OCI-LY7 (cell line): ENCODE data around the gene EFHD2. TPM values are rescaled to one million over a fixed set of nuclear protein-coding genes. Genes with fewer than 3 reads are reported as not detected.

ENCODE experiments used
- BruUV-seq: library from RNA; stranded (reverse); fragments of 400-500 nt; replicated peaks from 2 replicates; lab custom pipeline; 2021; lab: Mats Ljungman, UMichigan
- CTCF ChIA-PET: fragments of 300-600 bp; sonication (Branson Sonifier 250); formaldehyde crosslinking; loops from one replicate; lab custom pipeline; 2022; ENCODE audit warnings: antibody characterized with exemption; ENCODE audit not compliant: unreplicated experiment; lab: Charles Lee
- POLR2A ChIA-PET: fragments of 300-600 bp; sonication (Branson Sonifier 250); formaldehyde crosslinking; loops from one replicate; lab custom pipeline; 2022; ENCODE audit warnings: antibody characterized with exemption; lab: Charles Lee
- DNase-seq: peaks from one replicate; pipeline ENCODE4 v3.0.0-alpha.2; 2015; ENCODE audit warnings: low spot score
- H2AFZ ChIP-seq: fragments of 200-600 bp; sonication (generic), shearing (Covaris generic); 2 replicates; pipeline ENCODE4 v1.6.1; 2014; ENCODE audit warnings: mild to moderate bottlenecking, antibody characterized with exemption, low read length, moderate library complexity
- H3K27ac ChIP-seq: fragments of 200-600 bp; sonication (generic); 2 replicates; pipeline ENCODE4 v1.5.1; 2014; ENCODE audit warnings: mixed run types, low read depth, mild to moderate bottlenecking, moderate library complexity, low read length, inconsistent platforms; ENCODE audit not compliant: poor library complexity, severe bottlenecking
- H3K36me3 ChIP-seq: fragments of 200-600 bp; sonication (generic); 2 replicates; pipeline ENCODE4 v1.6.1; 2014; ENCODE audit warnings: mild to moderate bottlenecking, antibody characterized with exemption, low read length, moderate library complexity, mixed read lengths; ENCODE audit not compliant: insufficient read depth
- H3K4me1 ChIP-seq: fragments of 200-600 bp; sonication (generic); 2 replicates; pipeline ENCODE4 v1.5.1; 2014; ENCODE audit warnings: mild to moderate bottlenecking, low read length; ENCODE audit not compliant: insufficient read depth, poor library complexity, severe bottlenecking
- H3K4me2 ChIP-seq: fragments of 200-600 bp; sonication (generic); 2 replicates; pipeline ENCODE4 v1.6.1; 2014; ENCODE audit warnings: mild to moderate bottlenecking, low read length
- H3K4me3 ChIP-seq: fragments of 200-600 bp; sonication (generic); 2 replicates; pipeline ENCODE4 v1.5.1; 2014; ENCODE audit warnings: mild to moderate bottlenecking, low read depth, low read length; ENCODE audit not compliant: poor library complexity, severe bottlenecking
- H3K79me2 ChIP-seq: fragments of 200-600 bp; sonication (generic); 2 replicates; pipeline ENCODE4 v1.6.1; 2016; ENCODE audit warnings: low read depth, mild to moderate bottlenecking, low read length, moderate library complexity, mixed read lengths; ENCODE audit not compliant: insufficient read depth
- H3K9me2 ChIP-seq: fragments of 200-600 bp; sonication (generic); 2 replicates; pipeline ENCODE4 v1.6.1; 2016; ENCODE audit warnings: mild to moderate bottlenecking, low read length, mixed read lengths; ENCODE audit not compliant: insufficient read depth
- H3K9me3 ChIP-seq: fragments of 200-600 bp; sonication (generic); 2 replicates; pipeline ENCODE4 v1.6.1; 2014; ENCODE audit warnings: mild to moderate bottlenecking, mixed run types, low read length, mixed read lengths
- H4K20me1 ChIP-seq: fragments of 200-600 bp; sonication (generic); 2 replicates; pipeline ENCODE4 v1.6.1; 2014; ENCODE audit warnings: mild to moderate bottlenecking, antibody characterized with exemption, low read length, moderate library complexity, mixed read lengths; ENCODE audit not compliant: insufficient read depth
- EZH2phosphoT487 ChIP-seq: fragments of 200-600 bp; sonication (generic); IDR thresholded peaks from 2 replicates; pipeline ENCODE4 v1.6.1; 2018; ENCODE audit warnings: low read depth, borderline replicate concordance, mild to moderate bottlenecking, mixed run types, antibody characterized with exemption, low read length, moderate library complexity, mixed read lengths
- intact Hi-C: fragments of 100-400 bp; cut with micrococcal nuclease; formaldehyde crosslinking; loops from one replicate; pipeline ENCODE4 v1.10.0; 2022; ENCODE audit not compliant: unreplicated experiment
- total RNA-seq, 2 experiments: library from RNA; depleted of rRNA in 1 of 2; stranded (reverse); fragments of >200 nt in 1 of 2; shearing (Covaris generic) in 1 of 2; gene quantifications; 2 replicates each; pipeline ENCODE4 v1.2.3, GENCODE V29; 2014 to 2022
- TF ChIP-seq, protein P1 (sequence below): fragments of 200-600 bp; sonication (generic); conservative IDR thresholded peaks from 2 replicates; pipeline ENCODE4 v1.5.1; 2014; ENCODE audit warnings: mild to moderate bottlenecking, antibody characterized with exemption, low read length, moderate library complexity, mixed read lengths

Gene EFHD2
- total RNA-seq, 2 experiments from 2014 or later: 27.3 to 42.0 TPM

GRCh38 chr1:15408890-15409387 is 749 bp upstream of the EFHD2 start:
- Histone ChIP-seq H3K79me2 (peaks cover 8% of the 10 kb centered on the region; the same call in 1 of the 2 replicates), H3K36me3 (no peaks in the 10 kb centered on the region; the same call in 1 of the 2 replicates), H3K4me1 (peaks cover 19% of the 10 kb centered on the region), H3K9me2 (no peaks in the 10 kb centered on the region), H2AFZ (peak overlapping the region; percentile 52), H3K4me2 (peak overlapping the region; percentile 98), H3K9me3 (no peaks in the 10 kb centered on the region), H4K20me1 (no peaks in the 10 kb centered on the region; the same call in 1 of the 2 replicates), H3K4me3 (peak overlapping the region; percentile 87), H3K27ac (no peak overlapping the region)
- ChIA-PET CTCF (no interaction called here), POLR2A (interaction anchor here (0.5 kb wide), 1 partner anchor 791 kb away, joined by 4 read pairs; no protein-coding TSS in a partner anchor)
- BruUV-seq: no TSS peak
- TF ChIP-seq EZH2phosphoT487: no peak
- TF ChIP-seq, protein P1, sequence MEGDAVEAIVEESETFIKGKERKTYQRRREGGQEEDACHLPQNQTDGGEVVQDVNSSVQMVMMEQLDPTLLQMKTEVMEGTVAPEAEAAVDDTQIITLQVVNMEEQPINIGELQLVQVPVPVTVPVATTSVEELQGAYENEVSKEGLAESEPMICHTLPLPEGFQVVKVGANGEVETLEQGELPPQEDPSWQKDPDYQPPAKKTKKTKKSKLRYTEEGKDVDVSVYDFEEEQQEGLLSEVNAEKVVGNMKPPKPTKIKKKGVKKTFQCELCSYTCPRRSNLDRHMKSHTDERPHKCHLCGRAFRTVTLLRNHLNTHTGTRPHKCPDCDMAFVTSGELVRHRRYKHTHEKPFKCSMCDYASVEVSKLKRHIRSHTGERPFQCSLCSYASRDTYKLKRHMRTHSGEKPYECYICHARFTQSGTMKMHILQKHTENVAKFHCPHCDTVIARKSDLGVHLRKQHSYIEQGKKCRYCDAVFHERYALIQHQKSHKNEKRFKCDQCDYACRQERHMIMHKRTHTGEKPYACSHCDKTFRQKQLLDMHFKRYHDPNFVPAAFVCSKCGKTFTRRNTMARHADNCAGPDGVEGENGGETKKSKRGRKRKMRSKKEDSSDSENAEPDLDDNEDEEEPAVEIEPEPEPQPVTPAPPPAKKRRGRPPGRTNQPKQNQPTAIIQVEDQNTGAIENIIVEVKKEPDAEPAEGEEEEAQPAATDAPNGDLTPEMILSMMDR: no peak
- intact Hi-C loops: no loop called here
- DNase-seq: no peak

DNA sequence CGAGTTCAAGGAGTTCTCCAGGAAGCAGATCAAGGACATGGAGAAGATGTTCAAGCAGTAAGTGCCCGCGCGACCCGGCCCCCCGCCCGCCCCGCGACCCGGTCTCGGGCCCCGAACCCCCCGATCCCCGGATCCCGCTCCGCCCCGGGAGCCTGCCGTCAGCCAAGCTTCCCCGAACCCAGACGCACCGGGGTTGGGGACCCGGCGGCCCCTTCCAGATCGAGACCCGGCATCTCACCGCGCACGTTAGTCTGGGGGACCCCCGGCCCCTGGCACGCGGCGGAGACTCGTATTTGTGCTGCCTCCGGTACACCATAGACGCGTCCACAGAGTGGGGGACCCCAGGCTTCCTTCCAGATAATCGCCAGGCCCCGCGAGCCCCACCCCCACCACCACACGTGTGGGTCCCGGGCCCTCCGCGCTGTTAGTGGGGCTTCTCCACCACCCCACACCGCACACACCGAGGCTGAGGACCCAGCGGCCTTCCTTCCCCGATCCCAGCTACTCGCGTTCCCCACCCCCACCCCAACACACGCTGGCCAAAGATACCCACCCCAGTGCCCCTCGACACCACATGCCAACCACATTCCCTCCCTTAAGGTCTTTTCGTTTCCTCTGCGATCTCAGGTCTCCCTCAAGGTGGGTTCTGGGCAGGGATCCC is 665 bp downstream of the EFHD2 start:
- H2AFZ ChIP-seq: peak overlapping the region; percentile 52; the same call in 1 of the 2 replicates
- H3K79me2 ChIP-seq: peaks cover 8% of the 10 kb centered on the region; the same call in 1 of the 2 replicates
- ChIA-PET POLR2A (interaction anchor here (0.6 kb wide), 2 partner anchors 14 to 1107 kb away, joined by 3 to 4 read pairs; no protein-coding TSS in a partner anchor), CTCF (no interaction called here)
- H3K36me3 ChIP-seq: no peaks in the 10 kb centered on the region; the same call in 1 of the 2 replicates
- H3K9me3 ChIP-seq: no peaks in the 10 kb centered on the region
- peak overlapping the region; percentile 87 for H3K4me3 ChIP-seq
- H3K4me1 ChIP-seq: peaks cover 19% of the 10 kb centered on the region
- peak; percentile 24 for DNase-seq
- BruUV-seq: no TSS peak
- H3K4me2 ChIP-seq: peak overlapping the region; percentile 98
- H4K20me1 ChIP-seq: no peaks in the 10 kb centered on the region; the same call in 1 of the 2 replicates
- no peaks in the 10 kb centered on the region for H3K9me2 ChIP-seq
- no peak overlapping the region for H3K27ac ChIP-seq
- intact Hi-C loops: no loop called here
- TF ChIP-seq EZH2phosphoT487: no peak
- TF ChIP-seq, protein P1: no peak

DNA sequence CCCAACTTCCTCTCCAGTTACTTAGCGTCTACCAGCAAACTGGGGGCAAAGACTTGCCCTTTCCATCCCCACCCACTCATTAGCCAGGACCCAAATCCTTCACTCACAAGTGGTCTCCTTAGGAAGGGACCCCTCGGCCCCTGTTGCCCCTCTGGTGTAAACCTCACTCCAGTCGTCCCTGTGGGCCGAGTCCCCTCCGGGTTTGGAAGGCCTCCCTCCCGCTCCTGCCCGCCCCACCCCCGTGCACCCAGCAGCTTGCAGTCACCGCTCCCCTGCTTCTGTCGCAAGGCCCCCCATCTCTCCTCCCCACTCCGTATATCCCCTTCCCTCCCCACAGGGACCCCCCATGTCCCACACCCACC is 1.2 kb downstream of the EFHD2 start:
- ChIA-PET POLR2A (interaction anchor here (0.6 kb wide), 1 partner anchor 15 kb away, joined by 3 read pairs; no protein-coding TSS in a partner anchor), CTCF (no interaction called here)
- BruUV-seq: no TSS peak
- H3K9me2 ChIP-seq: no peaks in the 10 kb centered on the region
- peak overlapping the region; percentile 87 for H3K4me3 ChIP-seq
- no peaks in the 10 kb centered on the region; the same call in 1 of the 2 replicates for H3K36me3 ChIP-seq
- intact Hi-C loops: no loop called here
- H2AFZ ChIP-seq: peak overlapping the region; percentile 52; the same call in 1 of the 2 replicates
- H3K4me2 ChIP-seq: peak overlapping the region; percentile 98
- H3K27ac ChIP-seq: no peak overlapping the region
- no peaks in the 10 kb centered on the region; the same call in 1 of the 2 replicates for H4K20me1 ChIP-seq
- peaks cover 23% of the 10 kb centered on the region for H3K4me1 ChIP-seq
- no peaks in the 10 kb centered on the region for H3K9me3 ChIP-seq
- TF ChIP-seq, protein P1: no peak
- no peak for TF ChIP-seq EZH2phosphoT487
- DNase-seq: no peak
- peaks cover 8% of the 10 kb centered on the region; the same call in 1 of the 2 replicates for H3K79me2 ChIP-seq
